PFSK-1 (cell line): Measurements from ENCODE around the gene LSP1.

Source experiments
- POLR2AphosphoS5 ChIP-seq: IDR thresholded peaks from 2 replicates; pipeline ENCODE4 v1.6.1; 2012; ENCODE audit warnings: low read depth, mild to moderate bottlenecking, control low read depth, low read length, moderate library complexity
- REST ChIP-seq, 2 experiments: IDR thresholded peaks; 2 replicates each; pipeline versions ENCODE4 v1.6.1 to v1.8.0; 2011 to 2012; ENCODE audit warnings: low read depth in 2 of 2, low read length in 2 of 2, control low read depth in 1 of 2, inconsistent platforms in 1 of 2, mild to moderate bottlenecking in 1 of 2, moderate library complexity in 1 of 2; ENCODE audit not compliant: insufficient read depth in 1 of 2
- TAF1 ChIP-seq: IDR thresholded peaks from 2 replicates; pipeline ENCODE4 v1.6.1; 2012; ENCODE audit warnings: low read length, control low read depth, borderline replicate concordance; ENCODE audit not compliant: insufficient read depth

- TF ChIP-seq POLR2AphosphoS5, result no peak; the same call in none of the 2 replicates
- TF ChIP-seq REST (IDR thresholded peaks at IDR 0.05; ENCODE audit: insufficient read depth in 1 of 2, low read depth in 2 of 2, low read length in 2 of 2), result peak in 1 of 2 experiments; percentile 26; a peak in 1 of 4 replicates
- TF ChIP-seq TAF1, result peak; percentile 67; the same call in 1 of the 2 replicates
Observed at GRCh38 chr11:1882265-1883238, 29.7 kb downstream of the LSP1 start.
